Smooth muscle cell (in vitro differentiated cells): ENCODE results near the gene MED9. TPM values are rescaled to one million over a fixed set of nuclear protein-coding genes. Genes with fewer than 3 reads are reported as not detected.

Experiments used
- DNase-seq: peaks from one replicate; lab custom pipeline; 2025; ENCODE audit not compliant: unreplicated experiment; lab: John Stamatoyannopoulos, UW
- H2AFZ ChIP-seq: fragments of 200-600 bp; sonication (generic); 2 replicates; pipeline ENCODE4 v1.6.0; 2016; ENCODE audit warnings: antibody characterized with exemption, low read depth, mild to moderate bottlenecking
- H3F3A ChIP-seq: fragments of 200-600 bp; sonication (generic); 2 replicates; pipeline ENCODE4 v1.6.0; 2017; ENCODE audit warnings: antibody characterized with exemption, low read depth
- H3K27ac ChIP-seq: fragments of 200-600 bp; sonication (generic); 2 replicates; pipeline ENCODE4 v1.5.1; 2016; ENCODE audit warnings: low read depth, mild to moderate bottlenecking
- H3K27me3 ChIP-seq: fragments of 200-600 bp; sonication (generic); 2 replicates; pipeline ENCODE4 v1.6.1; 2016; ENCODE audit warnings: low read depth, mild to moderate bottlenecking
- H3K36me3 ChIP-seq: fragments of 200-600 bp; sonication (generic); 2 replicates; pipeline ENCODE4 v1.5.1; 2016; ENCODE audit warnings: low read depth
- H3K4me1 ChIP-seq: fragments of 200-600 bp; sonication (generic); 2 replicates; pipeline ENCODE4 v1.5.1; 2016; ENCODE audit warnings: low read depth
- H3K4me2 ChIP-seq: fragments of 200-600 bp; sonication (generic); 2 replicates; pipeline ENCODE4 v1.6.0; 2016; ENCODE audit warnings: mild to moderate bottlenecking
- H3K4me3 ChIP-seq: fragments of 200-600 bp; sonication (generic); 2 replicates; pipeline ENCODE4 v1.5.1; 2016; ENCODE audit warnings: mild to moderate bottlenecking
- H3K79me2 ChIP-seq: fragments of 200-600 bp; sonication (generic); 2 replicates; pipeline ENCODE4 v1.6.0; 2016; ENCODE audit warnings: low read depth, mild to moderate bottlenecking
- H3K9ac ChIP-seq: fragments of 200-600 bp; sonication (generic); 2 replicates; pipeline ENCODE4 v1.6.0; 2016; ENCODE audit warnings: low read depth
- H3K9me3 ChIP-seq: fragments of 200-600 bp; sonication (generic); replicated peaks from 2 replicates; pipeline ENCODE4 v1.5.1; 2016; ENCODE audit warnings: low read depth
- H4K20me1 ChIP-seq: fragments of 200-600 bp; sonication (generic); 2 replicates; pipeline ENCODE4 v1.6.0; 2016; ENCODE audit warnings: low read depth
- WGBS: methylation state at CpG from one replicate; pipeline ENCODE4 v1.1.7; 2016; ENCODE audit warnings: low lambda C conversion rate; 5-methylcytosine and 5-hydroxymethylcytosine counted together
- polyA plus RNA-seq: library from polyadenylated mRNA; unstranded; fragments of >200 nt; fragmentation: Nextera tagmentation; extraction: Ambion mirVana; gene quantifications from 2 replicates; pipeline ENCODE4 v1.2.1, GENCODE V29; 2016
- total RNA-seq: library from RNA; depleted of rRNA; stranded (reverse); fragments of >200 nt; gene quantifications from 2 replicates; pipeline ENCODE4 v1.2.3, GENCODE V29; 2014
- TF ChIP-seq, protein P1 (sequence below): fragments of 200-600 bp; sonication (generic); IDR thresholded peaks from 2 replicates; pipeline ENCODE4 v1.5.1; 2017; ENCODE audit warnings: borderline replicate concordance, mild to moderate bottlenecking, antibody characterized with exemption; ENCODE audit not compliant: insufficient read depth, poor library complexity, severe bottlenecking

Gene MED9
- total and polyA plus RNA-seq, 2 experiments from 2014 or later, result 8.4 to 15.4 TPM

DNA sequence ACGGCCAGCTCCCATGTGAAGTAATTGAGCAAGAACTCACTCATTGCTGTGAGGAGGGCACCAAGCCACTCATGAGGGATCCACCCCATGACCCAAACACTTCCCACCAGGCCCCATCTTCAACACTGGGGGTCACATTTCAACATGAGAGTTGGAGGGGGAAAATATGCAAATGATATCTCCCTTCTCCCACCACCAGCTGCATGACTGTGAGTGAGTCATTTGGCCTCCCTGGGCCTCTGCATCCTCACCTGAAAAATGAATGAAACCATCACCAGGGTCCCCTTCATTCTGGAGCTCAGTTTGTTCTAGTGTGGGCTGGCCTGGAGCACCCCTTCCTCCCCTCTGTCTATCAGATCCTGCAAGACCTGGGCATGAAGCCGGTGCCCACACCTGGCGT lies 6.8 kb upstream of the MED9 start:
- no peak overlapping the region for H3K9ac ChIP-seq
- no peak overlapping the region for H2AFZ ChIP-seq
- H3K36me3 ChIP-seq, result no peaks in the 10 kb centered on the region
- H3F3A ChIP-seq, result no peaks in the 10 kb centered on the region
- peaks cover 14% of the 10 kb centered on the region for H3K4me1 ChIP-seq
- H3K79me2 ChIP-seq, result no peaks in the 10 kb centered on the region
- WGBS, result 97% methylated on average over 3 of the region's 3 CpGs
- H3K4me3 ChIP-seq, result no peak overlapping the region
- DNase-seq, result no peak
- H3K9me3 ChIP-seq, result no peaks in the 10 kb centered on the region
- no peaks in the 10 kb centered on the region for H4K20me1 ChIP-seq
- TF ChIP-seq, protein P1, sequence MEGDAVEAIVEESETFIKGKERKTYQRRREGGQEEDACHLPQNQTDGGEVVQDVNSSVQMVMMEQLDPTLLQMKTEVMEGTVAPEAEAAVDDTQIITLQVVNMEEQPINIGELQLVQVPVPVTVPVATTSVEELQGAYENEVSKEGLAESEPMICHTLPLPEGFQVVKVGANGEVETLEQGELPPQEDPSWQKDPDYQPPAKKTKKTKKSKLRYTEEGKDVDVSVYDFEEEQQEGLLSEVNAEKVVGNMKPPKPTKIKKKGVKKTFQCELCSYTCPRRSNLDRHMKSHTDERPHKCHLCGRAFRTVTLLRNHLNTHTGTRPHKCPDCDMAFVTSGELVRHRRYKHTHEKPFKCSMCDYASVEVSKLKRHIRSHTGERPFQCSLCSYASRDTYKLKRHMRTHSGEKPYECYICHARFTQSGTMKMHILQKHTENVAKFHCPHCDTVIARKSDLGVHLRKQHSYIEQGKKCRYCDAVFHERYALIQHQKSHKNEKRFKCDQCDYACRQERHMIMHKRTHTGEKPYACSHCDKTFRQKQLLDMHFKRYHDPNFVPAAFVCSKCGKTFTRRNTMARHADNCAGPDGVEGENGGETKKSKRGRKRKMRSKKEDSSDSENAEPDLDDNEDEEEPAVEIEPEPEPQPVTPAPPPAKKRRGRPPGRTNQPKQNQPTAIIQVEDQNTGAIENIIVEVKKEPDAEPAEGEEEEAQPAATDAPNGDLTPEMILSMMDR, result no peak
- no peak overlapping the region for H3K4me2 ChIP-seq
- H3K27me3 ChIP-seq, result peaks cover 10% of the 10 kb centered on the region
- H3K27ac ChIP-seq, result no peak overlapping the region

DNA sequence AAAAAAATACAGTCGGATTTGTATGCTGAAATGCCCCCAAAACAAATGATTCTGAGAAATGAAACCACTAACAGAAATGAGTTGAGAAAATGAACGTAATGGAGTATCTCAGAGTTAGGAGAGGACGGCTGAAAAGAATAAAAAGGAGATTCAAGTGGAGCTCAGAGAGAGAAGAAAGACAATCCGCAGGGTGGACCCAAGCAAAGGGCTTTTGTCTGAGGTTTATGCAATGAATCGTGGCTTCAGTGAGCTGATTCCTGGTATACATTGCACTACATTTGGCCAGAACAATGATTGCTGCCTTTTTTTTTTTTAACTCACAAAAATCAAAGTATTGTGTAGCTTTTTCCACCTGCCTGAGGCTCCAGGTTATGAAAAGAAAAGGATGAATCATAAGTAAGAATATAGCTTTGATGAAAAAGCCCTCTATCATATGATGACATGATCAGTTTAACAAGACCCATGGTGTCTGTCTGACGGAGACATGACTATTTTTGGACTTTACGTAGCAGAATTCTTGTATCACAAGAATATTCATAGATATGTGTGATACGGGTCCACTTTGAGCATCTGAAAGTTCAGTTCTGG lies 4.4 kb upstream of the MED9 start:
- Histone ChIP-seq H3K4me2 (no peak overlapping the region), H3K79me2 (peaks cover 6% of the 10 kb centered on the region)

DNA sequence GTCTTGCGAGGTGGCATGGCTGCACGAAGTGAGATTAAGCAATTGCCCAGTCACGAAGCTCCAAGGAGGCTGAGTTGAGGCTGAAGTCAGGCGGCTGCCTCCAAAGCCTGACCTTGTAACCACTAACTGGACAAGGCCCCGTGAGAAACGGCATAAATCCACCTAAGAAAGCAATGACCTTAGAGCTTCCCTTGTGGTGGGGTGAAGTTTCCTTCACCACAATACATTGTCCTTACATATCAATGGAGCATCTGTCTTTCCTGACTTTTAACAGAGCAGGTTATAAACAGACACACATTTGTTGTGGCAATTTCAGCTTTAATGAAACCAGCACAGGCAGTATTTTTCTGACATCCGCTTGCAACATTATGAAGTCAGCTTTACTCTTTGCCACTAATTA lies 2.5 kb upstream of the MED9 start:
- H3K36me3 ChIP-seq, result no peaks in the 10 kb centered on the region

More for the DNA sequence above, 4.4 kb upstream of the MED9 start:
- H3K27me3 ChIP-seq, result peaks cover 10% of the 10 kb centered on the region
- no peaks in the 10 kb centered on the region for H3F3A ChIP-seq
- H2AFZ ChIP-seq, result no peak overlapping the region
- TF ChIP-seq, protein P1, result no peak
- H3K4me1 ChIP-seq, result peaks cover 3% of the 10 kb centered on the region
- WGBS, result 69% methylated on average over 8 of the region's 8 CpGs
- H3K4me3 ChIP-seq, result no peak overlapping the region
- no peaks in the 10 kb centered on the region for H3K36me3 ChIP-seq
- no peaks in the 10 kb centered on the region for H3K9me3 ChIP-seq
- DNase-seq, result no peak
- no peak overlapping the region for H3K9ac ChIP-seq
- no peaks in the 10 kb centered on the region for H4K20me1 ChIP-seq
- no peak overlapping the region for H3K27ac ChIP-seq

More for the DNA sequence above, 2.5 kb upstream of the MED9 start:
- Histone ChIP-seq H3K27me3 (peaks cover 10% of the 10 kb centered on the region), H2AFZ (no peak overlapping the region), H3K27ac (no peak overlapping the region), H3K4me2 (no peak overlapping the region), H3K4me1 (peaks cover 11% of the 10 kb centered on the region), H3K9me3 (no peaks in the 10 kb centered on the region), H4K20me1 (no peaks in the 10 kb centered on the region), H3K4me3 (no peak overlapping the region), H3K9ac (no peak overlapping the region), H3F3A (no peaks in the 10 kb centered on the region), H3K79me2 (peaks cover 25% of the 10 kb centered on the region)
- no peak for DNase-seq
- 86% methylated on average over 7 of the region's 7 CpGs for whole genome bisulfite sequencing
- TF ChIP-seq, protein P1, result no peak
